Activated naive CD4-positive, alpha-beta T cell treated with anti-CD3 and anti-CD28 coated beads for 36 hours (primary cell): Measurements from ENCODE around the gene SH3PXD2B. TPM values are rescaled to one million over a fixed set of nuclear protein-coding genes. Genes with fewer than 3 reads are reported as not detected.

Experiments
- CTCF ChIA-PET: fragments of 350-600 bp; sonication (Branson Sonifier 250); formaldehyde crosslinking; loops from one replicate; lab custom pipeline; 2021; ENCODE audit warnings: antibody characterized with exemption; lab: Charles Lee
- DNase-seq: peaks from one replicate; pipeline ENCODE4 v3.0.0-alpha.2; 2020
- H3K27ac Mint-ChIP-seq: one replicate; pipeline ENCODE4 v1.8.0; 2021; ENCODE audit warnings: mild to moderate bottlenecking, mixed read lengths
- H3K27me3 Mint-ChIP-seq: one replicate; pipeline ENCODE4 v1.8.0; 2021; ENCODE audit warnings: low read depth, mixed read lengths
- H3K36me3 Mint-ChIP-seq: one replicate; pipeline ENCODE4 v1.8.0; 2021; ENCODE audit warnings: low read depth, mixed read lengths
- H3K4me1 Mint-ChIP-seq: one replicate; pipeline ENCODE4 v1.8.0; 2021; ENCODE audit warnings: low read depth, mixed read lengths
- H3K4me3 Mint-ChIP-seq: one replicate; pipeline ENCODE4 v1.8.0; 2021; ENCODE audit warnings: mild to moderate bottlenecking, moderate library complexity, mixed read lengths
- H3K9me3 Mint-ChIP-seq: one replicate; pipeline ENCODE4 v1.8.0; 2021; ENCODE audit warnings: mixed read lengths
- intact Hi-C: fragments of 100-400 bp; cut with micrococcal nuclease; formaldehyde crosslinking; loops from one replicate; pipeline ENCODE4 v1.15.1; 2023
- total RNA-seq, 2 experiments: library from RNA; stranded (reverse); gene quantifications; one replicate each; pipeline ENCODE4 v1.2.3, GENCODE V29; 2021

Gene SH3PXD2B
- total RNA-seq, 2 experiments from 2014 or later: 1.1 to 1.3 TPM

GRCh38 chr5:172439785-172440477 lies 14.4 kb downstream of the SH3PXD2B start:
- Mint-ChIP-seq H3K27ac (no peak overlapping the region), H3K27me3 (peaks cover 6% of the 10 kb centered on the region), H3K9me3 (no peaks in the 10 kb centered on the region), H3K36me3 (no peaks in the 10 kb centered on the region), H3K4me3 (no peak overlapping the region), H3K4me1 (peaks cover 12% of the 10 kb centered on the region)
- CTCF ChIA-PET: interaction anchor here (1.3 kb wide), 1 partner anchor 11 kb away, joined by 4 read pairs; no protein-coding TSS in a partner anchor
- DNase-seq: no peak
- intact Hi-C loops: loop anchor here (10.0 kb wide), 1 partner anchor 375 kb away; no protein-coding TSS in a partner anchor

DNA sequence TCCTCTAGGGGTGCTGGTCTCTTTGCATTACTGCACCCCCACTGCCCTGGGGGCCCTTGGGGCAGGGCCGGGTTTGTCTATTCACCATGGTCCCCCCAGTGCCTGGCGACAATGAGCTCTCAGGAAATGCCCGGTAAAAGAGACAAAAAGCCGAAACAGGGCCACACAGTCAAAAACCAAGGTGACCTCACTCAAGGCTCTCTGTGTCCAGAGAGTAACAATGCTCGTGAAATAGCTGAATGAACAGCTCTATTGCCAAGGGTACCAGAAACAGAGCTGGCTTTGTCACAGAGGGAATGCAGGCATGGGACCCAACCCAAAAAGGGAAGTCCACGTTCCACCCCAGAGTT lies 16.0 kb downstream of the SH3PXD2B start:
- H3K9me3 Mint-ChIP-seq: no peaks in the 10 kb centered on the region
- intact Hi-C loops: no loop called here
- peaks cover 2% of the 10 kb centered on the region for H3K4me1 Mint-ChIP-seq
- no peaks in the 10 kb centered on the region for H3K36me3 Mint-ChIP-seq
- H3K27ac Mint-ChIP-seq: no peak overlapping the region
- H3K27me3 Mint-ChIP-seq: peaks cover 4% of the 10 kb centered on the region
- no peak overlapping the region for H3K4me3 Mint-ChIP-seq
- CTCF ChIA-PET: interaction anchor here (3.9 kb wide), 1 partner anchor 13 kb away, joined by 18 read pairs; no protein-coding TSS in a partner anchor
- DNase-seq: no peak

- Mint-ChIP-seq H3K27me3 (no peaks in the 10 kb centered on the region), H3K27ac (no peak overlapping the region)
Observed at GRCh38 chr5:172437445-172438318, 16.6 kb downstream of the SH3PXD2B start.

DNA sequence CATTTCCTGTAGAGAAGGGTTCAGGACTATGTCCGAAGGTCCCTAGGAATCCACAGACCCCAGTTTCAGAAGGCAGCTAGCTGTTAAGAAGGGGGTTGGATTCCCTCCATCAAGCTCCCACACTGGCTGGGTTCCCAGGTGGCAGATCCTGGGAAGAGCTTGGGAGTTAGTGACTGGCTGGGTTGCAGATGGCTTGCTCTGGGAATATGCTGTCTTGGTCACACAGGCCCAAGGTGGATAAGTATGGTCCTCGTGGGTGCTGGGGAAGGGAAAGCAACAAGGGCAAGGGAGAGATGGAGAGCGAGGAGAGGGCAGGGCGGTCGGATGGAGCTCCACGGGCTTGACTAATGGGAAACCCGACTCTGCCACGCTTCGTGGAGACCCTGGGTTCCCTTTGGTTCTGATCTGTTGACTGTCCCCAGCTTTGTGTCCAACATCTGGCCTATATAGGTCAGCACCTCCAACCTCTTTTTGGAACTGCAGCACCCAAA lies 17.4 kb downstream of the SH3PXD2B start:
- intact Hi-C loops: no loop called here
- no peak overlapping the region for H3K27ac Mint-ChIP-seq
- CTCF ChIA-PET: interaction anchor here (3.9 kb wide), 1 partner anchor 14 kb away, joined by 18 read pairs; no protein-coding TSS in a partner anchor

More at GRCh38 chr5:172437445-172438318, 16.6 kb downstream of the SH3PXD2B start:
- Mint-ChIP-seq H3K4me1 (no peaks in the 10 kb centered on the region), H3K36me3 (no peaks in the 10 kb centered on the region), H3K9me3 (no peaks in the 10 kb centered on the region), H3K4me3 (no peak overlapping the region)
- DNase-seq: no peak
- intact Hi-C loops: no loop called here
- CTCF ChIA-PET: interaction anchor here (3.9 kb wide), 1 partner anchor 14 kb away, joined by 18 read pairs; no protein-coding TSS in a partner anchor

GRCh38 chr5:172436078-172436878 lies 18.0 kb downstream of the SH3PXD2B start:
- Mint-ChIP-seq H3K27ac (no peak overlapping the region), H3K36me3 (no peaks in the 10 kb centered on the region), H3K27me3 (no peaks in the 10 kb centered on the region), H3K4me1 (no peaks in the 10 kb centered on the region), H3K4me3 (no peak overlapping the region), H3K9me3 (no peaks in the 10 kb centered on the region)
- intact Hi-C loops: no loop called here
- DNase-seq: no peak
- CTCF ChIA-PET: interaction anchor here (3.9 kb wide), 1 partner anchor 15 kb away, joined by 18 read pairs; no protein-coding TSS in a partner anchor

More for the DNA sequence above, 17.4 kb downstream of the SH3PXD2B start:
- H3K4me1 Mint-ChIP-seq: no peaks in the 10 kb centered on the region
- H3K27me3 Mint-ChIP-seq: no peaks in the 10 kb centered on the region
- H3K9me3 Mint-ChIP-seq: no peaks in the 10 kb centered on the region
- no peaks in the 10 kb centered on the region for H3K36me3 Mint-ChIP-seq
- DNase-seq: no peak
- no peak overlapping the region for H3K4me3 Mint-ChIP-seq

DNA sequence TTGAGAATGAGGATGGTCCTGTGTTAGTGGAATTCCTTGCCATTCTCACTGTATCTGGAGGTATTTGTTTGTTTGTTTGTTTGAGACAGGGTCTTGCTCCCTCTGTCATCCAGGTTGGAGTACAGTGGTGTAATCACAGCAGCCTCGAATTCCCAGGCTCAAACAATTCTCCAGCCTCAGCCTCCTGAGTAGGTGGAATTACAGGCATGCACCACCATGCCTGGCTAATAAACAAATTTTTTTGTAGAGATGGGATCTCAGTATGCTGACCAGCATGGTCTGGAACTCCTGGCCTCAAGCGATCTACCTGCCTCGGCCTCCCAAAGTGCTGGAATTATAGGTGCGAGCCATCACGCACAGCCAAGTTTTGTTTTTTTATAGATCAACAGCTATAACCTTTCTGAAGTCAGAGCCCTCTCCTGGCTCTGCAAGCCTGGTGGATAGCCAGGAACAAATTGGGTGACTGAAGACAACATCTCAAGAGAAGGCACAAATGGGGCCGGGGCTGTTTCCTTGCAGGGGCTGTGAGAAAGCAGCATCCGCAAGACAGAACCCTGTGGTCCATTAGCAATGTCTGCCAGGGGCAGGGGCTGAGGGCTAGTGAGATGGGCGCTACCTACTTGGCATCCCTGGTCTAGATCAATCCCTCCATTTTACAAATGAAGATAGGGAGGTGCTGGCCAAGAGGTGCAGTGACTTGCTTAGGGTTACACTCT lies 18.8 kb downstream of the SH3PXD2B start:
- no peaks in the 10 kb centered on the region for H3K4me1 Mint-ChIP-seq
- H3K36me3 Mint-ChIP-seq: no peaks in the 10 kb centered on the region
- CTCF ChIA-PET: interaction anchor here (3.9 kb wide), 1 partner anchor 16 kb away, joined by 18 read pairs; no protein-coding TSS in a partner anchor
- no peaks in the 10 kb centered on the region for H3K27me3 Mint-ChIP-seq
- H3K9me3 Mint-ChIP-seq: no peaks in the 10 kb centered on the region
- intact Hi-C loops: no loop called here
- H3K27ac Mint-ChIP-seq: no peak overlapping the region
- H3K4me3 Mint-ChIP-seq: no peak overlapping the region
- DNase-seq: no peak

DNA sequence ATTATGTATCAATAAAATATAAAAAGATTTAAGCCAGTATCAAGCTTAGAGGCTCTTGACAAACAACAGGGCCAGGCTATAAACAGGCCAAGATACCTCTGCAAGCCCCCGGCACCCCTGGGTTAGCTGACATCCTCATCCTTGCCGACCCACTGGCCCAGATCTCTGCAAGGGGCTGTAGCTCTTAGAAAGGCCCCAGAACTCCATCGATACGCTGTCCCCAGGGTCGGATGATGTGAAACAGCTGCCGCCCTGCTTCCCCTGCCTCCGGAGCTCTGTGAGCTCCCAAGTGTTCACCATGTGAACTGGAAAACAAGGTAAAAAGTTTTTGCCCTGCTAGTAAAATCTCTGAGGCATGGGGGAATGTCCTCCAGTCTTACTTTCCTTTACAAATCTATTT lies 20.1 kb downstream of the SH3PXD2B start:
- DNase-seq: no peak
- no peaks in the 10 kb centered on the region for H3K9me3 Mint-ChIP-seq
- CTCF ChIA-PET: interaction anchor here (1.2 kb wide), 1 partner anchor 16 kb away, joined by 3 read pairs; no protein-coding TSS in a partner anchor
- intact Hi-C loops: no loop called here
- H3K27ac Mint-ChIP-seq: no peak overlapping the region
- H3K36me3 Mint-ChIP-seq: no peaks in the 10 kb centered on the region
- no peaks in the 10 kb centered on the region for H3K4me1 Mint-ChIP-seq
- no peak overlapping the region for H3K4me3 Mint-ChIP-seq
- no peaks in the 10 kb centered on the region for H3K27me3 Mint-ChIP-seq

DNA sequence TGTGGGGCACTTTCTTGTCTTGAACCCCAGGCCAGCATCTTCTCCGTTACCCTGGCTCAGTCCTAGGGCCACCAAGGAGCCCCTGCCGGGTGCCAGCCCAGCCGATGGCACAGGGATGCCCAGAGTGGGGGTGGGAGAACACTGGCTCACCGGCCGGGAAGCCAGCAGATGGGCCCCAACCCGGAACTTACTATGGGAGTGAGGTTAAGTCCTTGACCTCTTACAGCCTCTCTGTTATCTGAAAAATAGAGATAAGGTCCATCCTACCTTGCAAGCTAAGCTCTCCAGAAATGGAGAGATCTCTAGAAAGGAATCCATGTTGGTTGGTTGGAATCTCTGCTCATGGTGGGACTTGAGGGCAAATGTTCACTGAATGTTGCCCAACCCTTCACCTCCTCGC lies 20.8 kb downstream of the SH3PXD2B start:
- Mint-ChIP-seq H3K27me3 (no peaks in the 10 kb centered on the region), H3K4me3 (no peak overlapping the region), H3K36me3 (no peaks in the 10 kb centered on the region), H3K27ac (no peak overlapping the region), H3K4me1 (no peaks in the 10 kb centered on the region), H3K9me3 (no peaks in the 10 kb centered on the region)
- CTCF ChIA-PET: interaction anchor here (1.2 kb wide), 1 partner anchor 17 kb away, joined by 3 read pairs; no protein-coding TSS in a partner anchor
- intact Hi-C loops: no loop called here
- no peak for DNase-seq

- H3K9me3 Mint-ChIP-seq: no peaks in the 10 kb centered on the region
- no peaks in the 10 kb centered on the region for H3K27me3 Mint-ChIP-seq
- H3K27ac Mint-ChIP-seq: no peak overlapping the region
- H3K4me3 Mint-ChIP-seq: no peak overlapping the region
- CTCF ChIA-PET: interaction anchor here (1.2 kb wide), 1 partner anchor 17 kb away, joined by 3 read pairs; no protein-coding TSS in a partner anchor
- H3K36me3 Mint-ChIP-seq: no peaks in the 10 kb centered on the region
- DNase-seq: no peak
- no peaks in the 10 kb centered on the region for H3K4me1 Mint-ChIP-seq
- intact Hi-C loops: no loop called here
Observed at GRCh38 chr5:172433071-172433470, 21.3 kb downstream of the SH3PXD2B start.

DNA sequence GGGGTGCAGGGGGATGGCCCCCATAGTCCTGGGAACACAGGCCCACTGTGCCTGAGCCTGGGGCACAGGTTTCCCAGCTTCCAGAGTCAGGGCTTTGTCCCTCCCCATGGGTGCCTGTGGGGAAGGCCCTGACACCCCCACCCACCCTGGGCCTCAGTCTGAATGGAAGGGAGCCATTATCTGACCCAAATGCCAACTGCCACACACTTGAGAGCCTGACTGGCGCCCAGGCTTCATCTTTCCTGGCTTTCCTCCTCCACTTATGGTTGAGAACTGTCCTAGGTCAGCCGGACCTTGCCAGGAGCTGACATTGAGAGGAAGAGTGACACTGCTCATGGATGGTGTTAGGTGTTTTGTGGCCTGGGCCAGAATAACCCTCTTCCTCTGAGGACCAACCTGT lies 24.0 kb downstream of the SH3PXD2B start:
- Mint-ChIP-seq H3K4me3 (no peak overlapping the region), H3K4me1 (no peaks in the 10 kb centered on the region), H3K27ac (no peak overlapping the region), H3K27me3 (no peaks in the 10 kb centered on the region), H3K9me3 (no peaks in the 10 kb centered on the region), H3K36me3 (no peaks in the 10 kb centered on the region)
- intact Hi-C loops: no loop called here
- CTCF ChIA-PET: no interaction called here
- no peak for DNase-seq

- Mint-ChIP-seq H3K4me1 (no peaks in the 10 kb centered on the region), H3K27me3 (no peaks in the 10 kb centered on the region), H3K36me3 (no peaks in the 10 kb centered on the region), H3K9me3 (no peaks in the 10 kb centered on the region), H3K27ac (no peak overlapping the region), H3K4me3 (no peak overlapping the region)
- CTCF ChIA-PET: no interaction called here
- no peak for DNase-seq
- intact Hi-C loops: no loop called here
Observed at GRCh38 chr5:172429201-172429940, 25.0 kb downstream of the SH3PXD2B start.
